Ovary (tissue), 9 donors: ENCODE measurements around the gene TGFB1. TPM values are rescaled to one million over a fixed set of nuclear protein-coding genes. Genes with fewer than 3 reads are reported as not detected.

Experiments
- DNase-seq, 5 donors: peaks; one replicate each; pipeline ENCODE4 v3.0.0-alpha.2; 2019 to 2020
- H3K27ac ChIP-seq, 2 donors: fragments of 200-600 bp; one replicate each; pipeline versions ENCODE4 v1.5.1 to v1.8.0; 2019 to 2022
- H3K27me3 ChIP-seq: fragments of 200-600 bp; one replicate; pipeline ENCODE4 v1.8.0; 2022
- H3K36me3 ChIP-seq: fragments of 200-600 bp; sonication (generic); one replicate; pipeline ENCODE4 v1.5.1; 2019
- H3K4me1 ChIP-seq: one replicate; pipeline ENCODE4 v1.8.1; 2013; ENCODE audit warnings: mild to moderate bottlenecking, moderate library complexity; ENCODE audit not compliant: insufficient read depth
- H3K4me3 ChIP-seq: fragments of 200-600 bp; sonication (generic); one replicate; pipeline ENCODE4 v1.5.1; 2017
- H3K9me3 ChIP-seq, 2 donors: fragments of 200-600 bp in 1 of 2; sonication (generic) in 1 of 2; one replicate each; pipeline versions ENCODE4 v1.5.1 to v1.8.1; 2013 to 2019; ENCODE audit warnings: mild to moderate bottlenecking in 1 of 2, moderate library complexity in 1 of 2
- CTCF ChIP-seq, 3 donors: fragments of 450-650 bp in 2 of 3; fragments of 200-600 bp in 1 of 3; IDR thresholded peaks; one replicate each; pipeline versions ENCODE4 v1.5.1 to v1.8.0; 2016 to 2022; ENCODE audit warnings: antibody characterized with exemption in 3 of 3, mild to moderate bottlenecking in 1 of 3
- EP300 ChIP-seq: sonication (generic); formaldehyde crosslinking; IDR thresholded peaks from one replicate; pipeline ENCODE4 v1.6.1; 2017; ENCODE audit warnings: antibody characterized with exemption
- POLR2A ChIP-seq: fragments of 450-650 bp; IDR thresholded peaks from one replicate; pipeline ENCODE4 v1.6.1; 2017; ENCODE audit warnings: antibody characterized with exemption, mild to moderate bottlenecking, moderate library complexity
- WGBS, 3 donors: extraction: QIAGEN DNeasy Blood & Tissue Kit in 1 of 3; methylation state at CpG; one replicate each; pipeline versions ENCODE4 v1.1.5 to v1.1.7; 2013 to 2017; 5-methylcytosine and 5-hydroxymethylcytosine counted together
- intact Hi-C, 4 donors: fragments of 100-400 bp; cut with DNase I; formaldehyde crosslinking; loops; one replicate each; pipeline versions ENCODE4 v1.11.0 to v1.15.1; 2022 to 2023
- polyA plus RNA-seq, 2 donors: library from polyadenylated mRNA; stranded (reverse); fragments of 200-250 nt in 1 of 2; fragments of 350-450 nt in 1 of 2; fragmentation: Illumina TruSeq in 1 of 2; extraction: RNeasy Lipid Tissue Mini Kit (QIAGEN cat#74804) in 1 of 2; gene quantifications; one replicate each; pipeline ENCODE4 v1.2.3, GENCODE V29; 2013 to 2014
- total RNA-seq, 7 donors: library from RNA; depleted of rRNA in 2 of 7; stranded (reverse); fragments of >200 nt in 2 of 7; fragmentation: NEBNext Ultra II Directional in 3 of 7; extraction: Animal tissue kit (Norgen Biotek cat#: 25700) in 3 of 7; gene quantifications; one replicate each; pipeline versions ENCODE4 v1.1.0 to v1.2.4, GENCODE V29; 2016 to 2023
- donor health status: DM: no; HTN: no; CAD: no; lungs with moderate emphysema.
- donor health status: DM: no; HTN: no; CAD: no.
- donor health status: Bipolar disorder and iron deficiency.
- donor health status: DM: yes; HTN: yes; CAD: no.
- donor health status: DM: no; HTN: no; CAD: no.
- donor health status: DM: yes; HTN: yes; CAD: no.

Gene TGFB1
- total and polyA plus RNA-seq, 9 donors = 9.1 to 31.8 (median 20.8) TPM

- TF ChIP-seq POLR2A = no peak
- TF ChIP-seq CTCF (IDR thresholded peaks at IDR 0.05) = no peak
- no peak for TF ChIP-seq EP300
- Histone ChIP-seq H3K27ac (peak overlapping the region in 1 of 2 donors; percentile 27), H3K9me3 (no peaks in the 10 kb centered on the region), H3K27me3 (no peaks in the 10 kb centered on the region), H3K4me1 (peaks cover 8% of the 10 kb centered on the region), H3K36me3 (no peaks in the 10 kb centered on the region), H3K4me3 (no peak overlapping the region)
- WGBS, 3 donors = 50 to 55% (median 51%) methylated on average over 9 of the region's 9 CpGs
- intact Hi-C loops = no loop called here
- peak in 2 of 5 donors; percentile 33 to 54 for DNase-seq
Measured at GRCh38 chr19:41377977-41378709, 24.4 kb upstream of the TGFB1 start.

DNA sequence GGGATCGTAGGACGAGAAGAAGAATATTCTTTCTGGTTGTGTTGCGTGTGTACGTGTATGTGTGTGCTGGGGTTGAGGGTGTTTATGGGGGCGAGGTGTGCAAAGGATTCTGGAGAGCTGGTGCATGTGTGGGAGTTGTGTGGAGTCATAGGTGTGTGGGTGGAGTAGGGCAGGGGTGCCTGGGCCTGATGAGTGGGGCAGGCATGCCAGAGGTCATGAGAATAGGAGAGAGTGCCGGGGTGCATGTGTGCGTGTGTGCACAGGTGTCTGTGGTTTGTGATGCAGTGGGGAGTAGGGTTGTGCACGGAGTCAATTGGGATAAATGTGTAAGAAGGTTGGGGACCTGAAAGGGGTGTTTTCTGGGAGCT, 23.3 kb upstream of the TGFB1 start:
- TF ChIP-seq CTCF (IDR thresholded peaks at IDR 0.05) = no peak
- TF ChIP-seq EP300 = no peak
- no peak for TF ChIP-seq POLR2A
- peaks cover 8% of the 10 kb centered on the region for H3K4me1 ChIP-seq
- H3K9me3 ChIP-seq = no peaks in the 10 kb centered on the region
- DNase-seq = no peak
- H3K27me3 ChIP-seq = no peaks in the 10 kb centered on the region
- no peaks in the 10 kb centered on the region for H3K36me3 ChIP-seq
- peak overlapping the region; percentile 52 for H3K4me3 ChIP-seq
- intact Hi-C loops = no loop called here
- H3K27ac ChIP-seq = peak overlapping the region; percentile 41 to 53
- 56 to 59% (median 58%) methylated on average over 8 of the region's 8 CpGs for WGBS, 3 donors

DNA sequence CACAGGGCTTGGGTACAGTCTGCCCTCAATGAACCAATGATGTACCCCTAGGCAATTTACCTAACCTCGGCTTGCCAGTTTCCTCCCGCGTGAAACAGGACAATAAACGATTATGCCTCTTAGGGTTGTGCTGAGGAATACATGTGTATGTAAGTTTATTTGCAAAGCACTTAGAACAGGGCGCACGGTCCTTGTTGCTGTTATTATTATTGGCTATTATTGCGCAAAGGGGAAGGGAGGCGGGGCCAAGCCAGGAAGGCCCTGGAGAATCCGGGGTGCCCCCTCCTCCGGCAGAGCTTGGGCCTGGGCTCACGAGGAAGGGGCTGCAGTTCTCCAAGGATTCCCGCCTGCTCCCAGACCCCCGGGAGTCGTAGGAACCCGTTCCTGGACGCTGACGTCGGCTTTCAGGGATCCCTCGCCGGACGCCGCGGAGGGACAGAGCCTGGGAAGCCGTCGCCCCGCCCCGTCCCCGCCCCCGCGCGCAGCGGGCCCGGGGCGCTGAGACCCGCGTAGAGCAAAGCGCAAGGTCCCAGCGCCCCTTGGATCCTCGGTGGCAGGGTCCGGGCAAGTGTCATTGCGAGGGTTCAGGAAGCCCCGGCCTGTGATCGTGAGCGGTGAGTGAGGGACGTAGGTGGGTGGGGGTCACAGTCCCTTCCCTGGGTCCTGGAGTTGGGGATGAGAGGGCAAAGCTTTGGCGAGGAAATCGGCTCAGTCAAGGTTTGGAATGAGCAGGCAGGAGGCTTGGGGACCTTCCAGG, 22.7 kb upstream of the TGFB1 start, which contains the start of gene TMEM91:
TSS of gene TMEM91 (plus strand) at position 293 of the 757 bp plus-strand sequence. CDS start 1,777 bp downstream, outside the sequence.
- no peaks in the 10 kb centered on the region for H3K36me3 ChIP-seq
- H3K27me3 ChIP-seq = no peaks in the 10 kb centered on the region
- H3K9me3 ChIP-seq = no peaks in the 10 kb centered on the region
- H3K4me3 ChIP-seq = peak within 1 kb of the TSS; percentile 52
- WGBS, 3 donors = 1 to 3% (median 3%) methylated on average over 25 to 47 of the region's 47 CpGs
- H3K27ac ChIP-seq = peak within 1 kb of the TSS; percentile 41 to 53
- H3K4me1 ChIP-seq = peaks cover 8% of the 10 kb centered on the region
- DNase-seq = peak; percentile 39 to 70 (median 56)
- intact Hi-C loops = no loop called here
- TF ChIP-seq EP300 = no peak
- no peak for TF ChIP-seq POLR2A
- no peak for TF ChIP-seq CTCF (IDR thresholded peaks at IDR 0.05)

- H3K27ac ChIP-seq = peak overlapping the region in 1 of 2 donors; percentile 19
- no peaks in the 10 kb centered on the region for H3K27me3 ChIP-seq
- intact Hi-C loops = no loop called here
- TF ChIP-seq CTCF (IDR thresholded peaks at IDR 0.05) (no peak), POLR2A (no peak), EP300 (no peak)
- DNase-seq = peak; percentile 93 to 98 (median 95)
- H3K4me1 ChIP-seq = peaks cover 8% of the 10 kb centered on the region
- H3K9me3 ChIP-seq = no peaks in the 10 kb centered on the region
- H3K36me3 ChIP-seq = no peaks in the 10 kb centered on the region
- H3K4me3 ChIP-seq = no peak overlapping the region
- 1 to 5% (median 2%) methylated on average over 12 of the region's 12 CpGs for WGBS, 3 donors
Measured at GRCh38 chr19:41373993-41374392, 20.3 kb upstream of the TGFB1 start.
